ENCODE measurements around the gene CYP27B1. TPM values are rescaled to one million over a fixed set of nuclear protein-coding genes. Genes with fewer than 3 reads are reported as not detected.

The CYP27B1 gene
- total RNA-seq, 1 donor from 2014 or later = 2.4 TPM

DNA sequence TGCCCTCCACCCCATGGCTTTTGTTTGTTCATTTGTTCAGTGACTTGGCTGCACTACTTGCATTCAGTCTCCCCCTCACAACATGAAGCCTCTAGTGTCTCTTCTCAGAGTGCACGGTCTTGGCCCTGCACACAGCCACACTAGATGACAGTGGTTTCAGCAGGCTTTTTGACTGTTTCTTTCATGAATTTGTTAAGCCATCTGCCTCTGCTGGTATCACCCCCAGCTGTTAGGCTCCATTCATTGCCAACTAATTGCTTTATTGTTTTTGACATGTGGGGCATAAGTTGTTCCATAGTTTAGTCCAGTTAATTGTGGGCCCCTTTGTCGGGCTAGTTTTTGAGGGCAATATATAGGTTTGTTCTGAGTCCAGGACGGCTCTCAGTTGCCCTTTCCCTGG lies 54.2 kb downstream of the CYP27B1 start:
- ATAC-seq (ENCODE audit: low read depth) (no peak), DNase-seq (no peak)
- TF ChIP-seq, protein P1, sequence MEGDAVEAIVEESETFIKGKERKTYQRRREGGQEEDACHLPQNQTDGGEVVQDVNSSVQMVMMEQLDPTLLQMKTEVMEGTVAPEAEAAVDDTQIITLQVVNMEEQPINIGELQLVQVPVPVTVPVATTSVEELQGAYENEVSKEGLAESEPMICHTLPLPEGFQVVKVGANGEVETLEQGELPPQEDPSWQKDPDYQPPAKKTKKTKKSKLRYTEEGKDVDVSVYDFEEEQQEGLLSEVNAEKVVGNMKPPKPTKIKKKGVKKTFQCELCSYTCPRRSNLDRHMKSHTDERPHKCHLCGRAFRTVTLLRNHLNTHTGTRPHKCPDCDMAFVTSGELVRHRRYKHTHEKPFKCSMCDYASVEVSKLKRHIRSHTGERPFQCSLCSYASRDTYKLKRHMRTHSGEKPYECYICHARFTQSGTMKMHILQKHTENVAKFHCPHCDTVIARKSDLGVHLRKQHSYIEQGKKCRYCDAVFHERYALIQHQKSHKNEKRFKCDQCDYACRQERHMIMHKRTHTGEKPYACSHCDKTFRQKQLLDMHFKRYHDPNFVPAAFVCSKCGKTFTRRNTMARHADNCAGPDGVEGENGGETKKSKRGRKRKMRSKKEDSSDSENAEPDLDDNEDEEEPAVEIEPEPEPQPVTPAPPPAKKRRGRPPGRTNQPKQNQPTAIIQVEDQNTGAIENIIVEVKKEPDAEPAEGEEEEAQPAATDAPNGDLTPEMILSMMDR (IDR thresholded peaks at IDR 0.05) = no peak
- CTCF ChIA-PET = no interaction called here
- no peaks in the 10 kb centered on the region for H3K27me3 Mint-ChIP-seq
- H3K4me1 Mint-ChIP-seq = peaks cover 16% of the 10 kb centered on the region
- peaks cover 67% of the 10 kb centered on the region for H3K36me3 Mint-ChIP-seq (ENCODE audit: low read depth)
- H3K27ac Mint-ChIP-seq = no peak overlapping the region
- POLR2A ChIA-PET = no interaction called here
- intact Hi-C loops (cut with micrococcal nuclease) = no loop called here
- no peak overlapping the region for H3K4me3 Mint-ChIP-seq
- no peaks in the 10 kb centered on the region for H3K9me3 Mint-ChIP-seq

Other genes starting within 250 kb of the CYP27B1 start
- gene DDIT3, start 246.6 kb downstream of the CYP27B1 start, total RNA-seq = 30.5 and 34.3 TPM in 2 replicates
- 96.0 and 105 TPM in 2 replicates for gene MBD6, start 244.3 kb downstream of the CYP27B1 start, total RNA-seq
- 83.3 and 91.8 TPM in 2 replicates for gene DCTN2, start 219.9 kb downstream of the CYP27B1 start, total RNA-seq
- 0.13 and 0.15 TPM in 2 replicates for gene KIF5A, start 217.0 kb downstream of the CYP27B1 start, total RNA-seq
- 16.5 and 17.9 TPM in 2 replicates for gene PIP4K2C, start 175.9 kb downstream of the CYP27B1 start, total RNA-seq
- 3.7 and 3.9 TPM in 2 replicates for gene DTX3, start 162.3 kb downstream of the CYP27B1 start, total RNA-seq
- gene ARHGEF25, start 155.6 kb downstream of the CYP27B1 start, total RNA-seq = not detected in 2 replicates
- 0.31 and 0.51 TPM in 2 replicates for gene B4GALNT1, start 133.9 kb downstream of the CYP27B1 start, total RNA-seq
- 166 TPM in 2 replicates for gene OS9, start 72.9 kb downstream of the CYP27B1 start, total RNA-seq
- gene AGAP2, start 28.3 kb downstream of the CYP27B1 start, total RNA-seq = 17.5 and 18.5 TPM in 2 replicates
- gene TSPAN31, start 22.0 kb downstream of the CYP27B1 start, total RNA-seq = 35.8 and 37.6 TPM in 2 replicates
- gene CDK4, start 14.8 kb downstream of the CYP27B1 start, total RNA-seq = 95.7 and 95.9 TPM in 2 replicates
- gene MARCHF9, start 12.0 kb downstream of the CYP27B1 start, total RNA-seq = 54.1 and 58.2 TPM in 2 replicates
- 32.2 and 40.7 TPM in 2 replicates for gene METTL1, start 5.0 kb upstream of the CYP27B1 start, total RNA-seq
- gene EEF1AKMT3, start 5.5 kb upstream of the CYP27B1 start, total RNA-seq = 0.60 and 1.2 TPM in 2 replicates
- gene TSFM, start 15.7 kb upstream of the CYP27B1 start, total RNA-seq = 28.4 and 33.4 TPM in 2 replicates
- 1.5 and 3.1 TPM in 2 replicates for gene AVIL, start 51.7 kb upstream of the CYP27B1 start, total RNA-seq
- 73.2 and 81.5 TPM in 2 replicates for gene CTDSP2, start 79.7 kb upstream of the CYP27B1 start, total RNA-seq
- gene ATP23, start 174.5 kb upstream of the CYP27B1 start, total RNA-seq = 3.0 and 3.9 TPM in 2 replicates